ENCODE results near the gene TMEM203. TPM values are rescaled to one million over a fixed set of nuclear protein-coding genes. Genes with fewer than 3 reads are reported as not detected.

Gene TMEM203
- total RNA-seq, 1 experiment from 2014 or later, result 50.6 TPM

DNA sequence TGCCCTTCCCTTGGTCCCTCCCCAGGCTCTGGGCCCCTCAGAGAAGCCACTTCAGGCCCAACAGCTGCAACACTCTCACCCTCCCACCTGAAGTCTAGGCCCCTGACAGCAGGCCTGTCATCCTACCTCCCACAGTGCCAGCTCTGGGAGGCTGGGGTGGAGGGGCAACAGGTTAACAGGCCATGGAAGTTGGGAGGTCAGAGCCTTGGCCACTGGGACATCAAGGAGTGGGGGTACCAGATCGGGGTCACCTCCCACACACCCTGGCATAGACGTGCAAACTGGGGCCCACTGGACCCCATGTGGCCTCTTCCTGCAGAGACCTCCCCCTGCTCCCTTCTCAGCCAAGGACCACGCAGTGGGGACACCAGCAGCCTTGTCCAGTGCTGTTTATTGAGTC, 14.2 kb downstream of the TMEM203 start:
- Mint-ChIP-seq H3K27me3 (ENCODE audit: low read depth) (no peaks in the 10 kb centered on the region), H3K4me3 (peak overlapping the region; percentile 55), H3K36me3 (no peaks in the 10 kb centered on the region; the same call in 1 of the 2 replicates), H3K9me3 (no peaks in the 10 kb centered on the region), H3K27ac (no peak overlapping the region), H3K4me1 (peaks cover 25% of the 10 kb centered on the region)
- DNase-seq (ENCODE audit: low spot score) (no peak), ATAC-seq (no peak)
- TF ChIP-seq CBFB (CRISPR knock-in tag; IDR thresholded peaks at IDR 0.05; ENCODE audit: low read depth), result no peak
- TF ChIP-seq RELA (CRISPR knock-in tag; IDR thresholded peaks at IDR 0.05; ENCODE audit: borderline replicate concordance), result no peak
- ChIA-PET CTCF (interaction anchor here (0.9 to 3.2 kb wide), 8 partner anchors 14 to 189 kb away, joined by 3 to 24 read pairs (median 6); partner anchors contain the start of gene RNF224), POLR2A (interaction anchor here (1.2 to 2.3 kb wide), 2 partner anchors 10 to 19 kb away, joined by 3 to 13 read pairs; partner anchors contain the start of genes TMEM210 and TPRN)

DNA sequence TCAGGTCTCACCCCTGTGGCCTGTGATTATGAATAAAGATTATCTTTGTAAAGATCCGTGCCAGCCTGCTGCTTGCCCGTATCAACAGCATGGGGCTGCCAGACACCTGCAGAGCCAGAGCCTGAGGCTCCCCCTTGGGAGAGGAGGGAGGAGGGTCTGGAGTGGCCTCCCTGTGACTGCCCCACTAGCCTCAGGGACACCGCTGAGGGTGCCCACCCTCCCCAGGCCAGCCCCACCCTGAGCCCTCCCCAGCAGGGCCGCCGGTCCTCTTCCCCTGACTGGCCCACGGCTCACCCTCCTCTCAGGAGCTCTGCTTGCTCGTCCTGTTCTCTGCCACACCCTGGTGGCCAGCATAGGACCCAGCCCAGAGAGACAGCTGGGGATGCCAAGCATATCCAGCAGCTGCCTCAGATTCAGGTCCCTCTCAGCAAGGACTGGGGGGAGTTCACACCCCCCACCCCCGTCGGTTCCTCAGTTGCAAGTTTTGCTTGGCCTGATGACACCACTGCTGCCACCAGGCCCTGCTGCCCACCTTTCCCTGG, 15.1 kb downstream of the TMEM203 start:
- Mint-ChIP-seq H3K36me3 (no peaks in the 10 kb centered on the region; the same call in 1 of the 2 replicates), H3K4me1 (peaks cover 24% of the 10 kb centered on the region), H3K4me3 (peak overlapping the region; percentile 55), H3K27me3 (ENCODE audit: low read depth) (no peaks in the 10 kb centered on the region), H3K27ac (peak overlapping the region; percentile 63; the same call in 1 of the 2 replicates), H3K9me3 (no peaks in the 10 kb centered on the region)
- no peak for DNase-seq (ENCODE audit: low spot score)
- TF ChIP-seq, protein P1, sequence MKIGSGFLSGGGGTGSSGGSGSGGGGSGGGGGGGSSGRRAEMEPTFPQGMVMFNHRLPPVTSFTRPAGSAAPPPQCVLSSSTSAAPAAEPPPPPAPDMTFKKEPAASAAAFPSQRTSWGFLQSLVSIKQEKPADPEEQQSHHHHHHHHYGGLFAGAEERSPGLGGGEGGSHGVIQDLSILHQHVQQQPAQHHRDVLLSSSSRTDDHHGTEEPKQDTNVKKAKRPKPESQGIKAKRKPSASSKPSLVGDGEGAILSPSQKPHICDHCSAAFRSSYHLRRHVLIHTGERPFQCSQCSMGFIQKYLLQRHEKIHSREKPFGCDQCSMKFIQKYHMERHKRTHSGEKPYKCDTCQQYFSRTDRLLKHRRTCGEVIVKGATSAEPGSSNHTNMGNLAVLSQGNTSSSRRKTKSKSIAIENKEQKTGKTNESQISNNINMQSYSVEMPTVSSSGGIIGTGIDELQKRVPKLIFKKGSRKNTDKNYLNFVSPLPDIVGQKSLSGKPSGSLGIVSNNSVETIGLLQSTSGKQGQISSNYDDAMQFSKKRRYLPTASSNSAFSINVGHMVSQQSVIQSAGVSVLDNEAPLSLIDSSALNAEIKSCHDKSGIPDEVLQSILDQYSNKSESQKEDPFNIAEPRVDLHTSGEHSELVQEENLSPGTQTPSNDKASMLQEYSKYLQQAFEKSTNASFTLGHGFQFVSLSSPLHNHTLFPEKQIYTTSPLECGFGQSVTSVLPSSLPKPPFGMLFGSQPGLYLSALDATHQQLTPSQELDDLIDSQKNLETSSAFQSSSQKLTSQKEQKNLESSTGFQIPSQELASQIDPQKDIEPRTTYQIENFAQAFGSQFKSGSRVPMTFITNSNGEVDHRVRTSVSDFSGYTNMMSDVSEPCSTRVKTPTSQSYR (CRISPR knock-in tag; IDR thresholded peaks at IDR 0.05), result no peak
- TF ChIP-seq, protein P2, sequence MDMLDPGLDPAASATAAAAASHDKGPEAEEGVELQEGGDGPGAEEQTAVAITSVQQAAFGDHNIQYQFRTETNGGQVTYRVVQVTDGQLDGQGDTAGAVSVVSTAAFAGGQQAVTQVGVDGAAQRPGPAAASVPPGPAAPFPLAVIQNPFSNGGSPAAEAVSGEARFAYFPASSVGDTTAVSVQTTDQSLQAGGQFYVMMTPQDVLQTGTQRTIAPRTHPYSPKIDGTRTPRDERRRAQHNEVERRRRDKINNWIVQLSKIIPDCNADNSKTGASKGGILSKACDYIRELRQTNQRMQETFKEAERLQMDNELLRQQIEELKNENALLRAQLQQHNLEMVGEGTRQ (CRISPR knock-in tag; IDR thresholded peaks at IDR 0.05), result no peak
- no peak for TF ChIP-seq JUN (CRISPR knock-in tag; IDR thresholded peaks at IDR 0.05)
- no peak for TF ChIP-seq TEAD1 (CRISPR knock-in tag; IDR thresholded peaks at IDR 0.05)
- ChIA-PET POLR2A (interaction anchor here (2.3 kb wide), 1 partner anchor 10 kb away, joined by 13 read pairs; the partner anchor contains the start of gene TPRN), CTCF (interaction anchor here (0.6 to 3.2 kb wide), 7 partner anchors 9 to 155 kb away, joined by 3 to 24 read pairs (median 4); partner anchors contain the start of gene RNF224)
- no peak for ATAC-seq

DNA sequence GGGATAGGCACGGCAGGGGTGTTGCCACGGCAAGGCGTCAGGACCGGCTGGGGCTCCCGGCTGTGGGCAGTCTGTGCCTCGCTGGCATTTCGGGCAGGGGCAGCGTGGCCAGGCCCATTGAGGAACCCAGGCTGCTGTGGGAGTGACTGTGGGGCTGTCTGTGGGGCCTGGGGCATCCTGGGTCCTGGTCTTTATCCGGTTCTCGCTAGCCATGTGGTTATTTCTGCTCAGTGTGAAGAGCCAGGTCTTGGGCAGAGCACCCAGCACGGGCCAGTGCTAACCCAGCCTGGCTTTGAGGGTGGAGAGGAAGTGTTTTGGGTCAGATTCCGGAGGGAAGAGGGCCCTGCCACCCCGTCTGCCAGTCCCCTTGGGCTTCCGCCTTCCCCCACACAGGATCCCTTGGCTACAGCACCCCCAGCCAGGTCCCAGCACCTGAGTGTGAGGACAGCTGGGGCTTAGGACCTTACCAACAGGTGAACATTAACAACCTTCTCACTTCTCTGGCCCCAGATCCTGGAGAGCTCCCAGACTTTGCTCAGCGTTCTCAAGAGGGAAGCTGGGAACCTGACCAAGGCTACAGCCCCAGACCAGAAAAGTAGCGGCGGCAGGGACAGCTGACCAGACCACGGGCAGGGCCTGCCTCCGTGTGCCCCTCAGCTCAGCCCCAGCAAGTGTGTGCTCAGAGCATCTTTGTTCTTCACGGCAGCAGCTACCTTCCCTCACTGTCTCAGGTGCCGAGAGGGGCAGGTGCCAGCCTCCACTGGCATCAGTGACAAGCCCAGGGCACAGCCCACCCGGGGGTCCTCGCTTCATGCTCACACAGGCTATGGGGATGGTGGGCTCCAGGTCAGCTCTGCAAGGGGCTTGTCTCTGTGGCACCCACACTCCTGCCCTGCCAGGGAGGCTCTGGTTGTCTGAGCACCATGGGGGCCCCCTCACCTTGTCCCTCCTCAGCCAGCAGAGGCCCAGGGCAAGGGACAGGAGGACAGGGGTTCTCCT, 15.9 kb downstream of the TMEM203 start:
- ATAC-seq (no peak), DNase-seq (ENCODE audit: low spot score) (no peak)
- Mint-ChIP-seq H3K9me3 (no peaks in the 10 kb centered on the region), H3K4me3 (peak overlapping the region; percentile 92), H3K27me3 (ENCODE audit: low read depth) (no peaks in the 10 kb centered on the region), H3K36me3 (no peaks in the 10 kb centered on the region; the same call in 1 of the 2 replicates), H3K27ac (peak overlapping the region; percentile 94; the same call in 1 of the 2 replicates), H3K4me1 (peaks cover 20% of the 10 kb centered on the region)
- ChIA-PET CTCF (interaction anchor here (0.6 to 3.2 kb wide), 28 partner anchors 9 to 295 kb away, joined by 3 to 24 read pairs (median 5); partner anchors contain the start of genes CYSRT1, EXD3, NDOR1 and NPDC1), POLR2A (interaction anchor here (0.7 to 2.3 kb wide), 7 partner anchors 11 to 51 kb away, joined by 3 to 13 read pairs (median 4); partner anchors contain the start of genes NDOR1, RNF224, TMEM203 and TPRN)
- TF ChIP-seq TEAD1 (CRISPR knock-in tag; IDR thresholded peaks at IDR 0.05) (no peak), SMAD3 (CRISPR knock-in tag; IDR thresholded peaks at IDR 0.05; ENCODE audit: borderline replicate concordance) (no peak), FOXK1 (CRISPR knock-in tag; IDR thresholded peaks at IDR 0.05) (peak; percentile 60; the same call in 1 of the 2 replicates)
- TF ChIP-seq, protein P3, sequence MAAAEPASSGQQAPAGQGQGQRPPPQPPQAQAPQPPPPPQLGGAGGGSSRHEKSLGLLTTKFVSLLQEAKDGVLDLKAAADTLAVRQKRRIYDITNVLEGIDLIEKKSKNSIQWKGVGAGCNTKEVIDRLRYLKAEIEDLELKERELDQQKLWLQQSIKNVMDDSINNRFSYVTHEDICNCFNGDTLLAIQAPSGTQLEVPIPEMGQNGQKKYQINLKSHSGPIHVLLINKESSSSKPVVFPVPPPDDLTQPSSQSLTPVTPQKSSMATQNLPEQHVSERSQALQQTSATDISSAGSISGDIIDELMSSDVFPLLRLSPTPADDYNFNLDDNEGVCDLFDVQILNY (CRISPR knock-in tag; IDR thresholded peaks at IDR 0.05), result no peak

Measured in WTC11 (cell line).